GM18867 (cell line): ENCODE data around the gene PTPN1.
"Not testable (repeated sequence)": the region's sequence is repeated elsewhere in the genome, so short reads cannot be mapped to it uniquely, and the experiment has no call there.

Source experiments
- ATAC-seq: cut with Tn5 transposase; IDR thresholded peaks from one replicate; pipeline ENCODE4 v1.9.1; 2021; ENCODE audit warnings: mild to moderate bottlenecking, moderate library complexity; ENCODE audit not compliant: unreplicated experiment

PTPN1 gene

DNA sequence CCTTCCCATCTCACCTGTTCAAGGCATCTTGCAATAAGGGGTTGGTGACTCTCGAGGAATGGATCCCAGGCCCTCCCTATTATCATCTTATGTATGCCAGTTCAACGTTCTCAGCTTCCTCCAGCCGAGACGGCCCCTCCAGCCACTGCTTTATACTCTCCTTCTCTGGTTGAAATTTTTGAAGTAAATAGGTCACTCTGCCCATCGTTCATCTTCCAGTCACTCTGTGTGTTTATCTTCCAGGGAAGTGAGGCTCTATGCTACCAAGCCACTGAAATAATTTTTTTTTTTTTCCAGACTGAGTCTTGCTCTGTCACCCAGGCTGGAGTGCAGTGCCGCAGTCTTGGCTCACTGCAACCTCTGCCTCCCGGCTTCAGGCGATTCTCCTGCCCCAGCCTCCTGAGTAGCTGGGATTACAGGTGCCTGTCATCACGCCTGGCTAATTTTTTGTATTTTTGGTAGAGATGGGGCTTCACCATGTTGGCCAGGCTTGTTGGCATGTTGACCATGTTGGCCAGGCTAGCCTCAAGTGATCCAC, 17.0 kb downstream of the PTPN1 start:
- ATAC-seq, result no peak

DNA sequence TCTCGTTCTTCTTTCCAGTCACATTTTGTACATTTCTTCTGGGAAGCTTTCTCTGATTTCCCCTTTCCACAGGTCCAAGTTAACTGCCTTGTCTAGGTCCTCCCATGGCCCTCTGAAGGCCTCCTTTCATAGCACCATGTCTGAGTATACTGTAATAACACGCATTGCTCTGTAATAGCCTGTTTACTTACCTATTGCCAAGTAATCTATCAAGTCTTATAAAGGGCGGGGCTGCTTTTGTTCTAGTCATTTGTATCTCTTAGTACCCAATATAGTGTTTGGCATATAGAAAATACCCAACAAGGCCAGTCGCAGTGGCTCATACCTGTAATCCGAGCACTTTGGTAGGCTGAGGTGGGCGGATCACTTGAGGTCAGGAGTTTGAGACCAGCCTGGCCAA, 17.9 kb downstream of the PTPN1 start:
- no peak for ATAC-seq

DNA sequence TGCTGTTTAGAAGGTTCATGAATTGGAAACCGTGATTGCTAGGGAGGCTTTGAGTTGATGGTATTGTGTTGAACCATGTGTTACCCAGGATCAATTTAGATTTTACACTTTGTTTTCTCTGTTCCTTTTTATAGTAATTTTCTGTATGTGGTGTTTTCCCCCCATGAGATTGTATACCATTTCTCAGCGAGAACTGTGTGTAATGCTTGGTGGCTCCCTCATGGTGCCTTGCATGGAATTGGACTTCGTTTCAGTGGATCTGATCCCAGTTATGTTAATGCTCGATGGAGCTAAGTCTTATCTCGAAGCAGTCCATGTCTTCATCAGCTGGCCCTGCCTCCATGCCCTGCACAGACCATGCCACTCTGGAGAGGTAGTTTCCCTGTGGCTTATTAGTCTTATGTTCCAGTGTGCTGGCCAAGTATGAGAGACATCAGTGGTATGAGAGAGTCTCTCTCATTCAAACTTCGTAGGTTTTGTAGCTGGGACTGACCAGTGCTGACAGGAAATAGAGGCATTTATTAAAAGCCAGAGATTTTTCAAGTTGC, 18.7 kb downstream of the PTPN1 start:
- peak; percentile 38 for ATAC-seq

DNA sequence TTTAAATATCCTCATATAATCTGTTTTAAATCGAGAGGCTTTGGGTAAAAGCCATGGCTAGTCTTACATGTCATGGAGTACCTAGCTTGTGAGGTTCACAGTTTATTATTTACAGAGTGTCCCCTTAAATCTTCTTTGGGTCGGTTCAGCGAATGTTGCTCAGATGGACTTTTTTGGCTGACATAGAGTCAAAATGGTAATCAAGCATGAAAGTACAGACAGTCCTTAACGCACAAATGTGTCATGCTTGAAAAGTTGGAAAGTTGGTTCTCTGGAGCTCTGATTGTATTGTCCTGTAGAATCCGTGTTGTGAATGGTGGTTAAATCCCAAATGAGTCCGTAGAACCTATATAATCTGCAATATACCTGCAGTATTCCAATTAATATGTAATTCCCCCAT, 22.0 kb downstream of the PTPN1 start:
- no peak for ATAC-seq

DNA sequence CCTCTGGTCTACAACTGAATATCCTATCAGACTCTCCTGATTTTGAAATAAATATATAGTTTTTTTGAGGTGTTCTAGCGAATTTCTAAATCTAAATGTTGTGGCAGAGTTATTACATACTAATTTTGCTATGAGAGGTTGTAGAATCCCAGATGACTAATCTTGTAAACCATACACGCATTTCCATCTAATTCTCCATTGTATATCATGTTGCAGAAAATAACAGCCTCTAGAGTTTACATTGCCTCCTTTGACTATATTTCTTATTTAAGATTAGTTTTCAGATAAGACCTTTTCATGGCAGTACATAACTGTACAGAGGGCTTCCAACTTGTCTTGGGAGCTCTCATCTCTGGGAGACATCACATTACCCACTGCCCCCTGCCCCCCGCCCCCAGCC, 22.9 kb downstream of the PTPN1 start:
- no peak for ATAC-seq

- no peak for ATAC-seq
These were observed 23.3 kb downstream of the PTPN1 start for GRCh38 chr20:50533464-50533863.

GRCh38 chr20:50534567-50534966, 24.4 kb downstream of the PTPN1 start:
- ATAC-seq, result no peak

DNA sequence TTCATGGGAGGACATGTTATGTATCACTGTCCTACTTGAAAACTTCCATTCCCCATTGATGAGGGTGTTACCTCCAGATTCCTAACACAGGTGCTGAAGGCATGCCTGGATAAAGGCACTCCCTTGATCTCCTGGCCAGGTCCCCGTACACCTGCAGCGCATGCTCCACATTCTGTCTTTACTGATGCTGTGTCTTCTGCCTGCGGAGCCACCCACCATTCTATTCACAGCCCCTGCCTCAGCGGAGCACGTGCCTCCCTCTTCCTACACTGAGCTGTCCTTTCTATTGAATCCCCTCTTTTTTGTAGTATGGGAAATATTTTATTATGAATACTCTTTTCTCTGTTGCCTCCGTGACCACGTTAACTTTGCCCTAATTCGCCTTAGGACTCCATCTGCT, 25.0 kb downstream of the PTPN1 start:
- no peak for ATAC-seq

- ATAC-seq, result no peak
These were observed 26.1 kb downstream of the PTPN1 start for GRCh38 chr20:50536333-50536732.

DNA sequence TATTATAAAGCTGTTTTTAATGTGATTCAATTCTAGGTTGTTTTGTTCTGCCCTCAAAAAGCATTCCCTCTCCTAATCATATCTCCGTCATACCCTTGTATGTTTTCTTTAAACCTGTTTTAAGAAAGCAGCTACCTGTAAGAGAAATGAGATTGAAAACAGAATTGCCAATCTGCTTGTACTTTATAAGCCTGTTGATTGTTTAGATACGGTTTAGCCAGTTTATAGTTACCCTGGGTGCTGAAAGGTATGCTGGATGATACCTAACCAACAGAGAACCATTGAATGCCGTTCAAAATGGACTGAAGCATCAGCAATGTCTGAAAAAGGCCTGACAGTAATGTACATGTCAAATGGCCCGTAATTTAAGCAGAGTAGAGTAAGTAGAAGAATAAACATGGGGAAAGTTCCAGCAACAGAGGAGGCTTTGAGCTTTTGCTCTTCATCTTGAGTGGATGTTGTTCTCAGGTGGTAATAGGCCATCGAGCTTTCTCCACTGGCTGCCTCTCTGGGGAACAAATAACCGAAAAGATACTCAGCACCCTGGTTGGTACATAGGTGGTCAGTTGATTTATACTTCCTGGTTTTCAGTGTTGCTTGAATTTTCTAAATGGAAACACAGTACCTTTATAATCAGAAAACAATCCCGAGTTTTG, 27.5 kb downstream of the PTPN1 start:
- no peak for ATAC-seq

GRCh38 chr20:50538276-50538675, 28.1 kb downstream of the PTPN1 start:
- ATAC-seq, result no peak

- not testable (repeated sequence) for ATAC-seq
These were observed 29.6 kb downstream of the PTPN1 start for GRCh38 chr20:50539798-50540197.

DNA sequence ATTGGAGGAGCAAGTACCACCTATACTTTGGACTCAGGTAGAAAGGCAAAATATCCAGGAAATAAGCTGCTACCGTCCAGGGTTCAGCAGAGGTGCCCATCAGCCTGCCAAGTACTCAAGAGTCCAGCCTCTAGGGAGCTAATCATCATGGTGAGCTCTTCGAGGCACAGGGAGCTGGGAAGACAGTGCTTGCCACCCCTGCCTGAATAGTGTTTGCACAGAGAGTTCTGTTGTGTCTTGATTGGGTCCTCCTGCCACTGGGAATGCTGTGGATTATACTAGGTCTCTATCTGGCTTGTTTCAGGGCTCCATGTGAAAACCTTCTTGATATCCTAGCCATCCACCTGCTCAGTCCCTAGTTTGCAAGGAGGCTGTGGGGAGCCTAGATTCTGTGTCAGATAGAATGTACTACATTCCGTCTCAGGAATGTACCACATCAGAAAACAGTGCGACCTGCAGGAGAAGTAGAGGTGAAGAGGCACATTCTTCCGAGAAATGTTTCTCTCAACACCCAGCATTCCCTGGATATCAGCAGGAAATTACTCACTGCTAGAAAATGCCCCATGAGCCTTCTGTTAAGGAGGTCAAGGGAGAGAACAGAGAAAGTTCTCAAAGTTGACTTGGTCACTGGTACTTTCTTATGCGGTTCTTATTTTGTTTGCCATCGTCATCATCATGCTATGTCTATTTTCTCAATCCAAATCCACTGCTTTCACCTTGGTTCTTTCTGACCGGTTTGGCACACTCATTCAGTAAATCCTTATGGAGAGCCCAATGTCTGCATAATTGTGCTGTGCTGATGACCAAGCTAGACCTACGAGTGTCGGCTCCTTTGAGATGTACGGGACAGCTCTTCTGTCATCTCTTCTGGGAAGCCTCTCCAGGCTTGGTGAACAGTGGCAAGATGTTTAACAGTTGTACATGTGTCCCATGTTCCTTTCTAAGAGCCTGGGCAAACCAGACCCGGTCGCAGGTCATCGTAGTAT, 30.7 kb downstream of the PTPN1 start:
- ATAC-seq, result no peak

DNA sequence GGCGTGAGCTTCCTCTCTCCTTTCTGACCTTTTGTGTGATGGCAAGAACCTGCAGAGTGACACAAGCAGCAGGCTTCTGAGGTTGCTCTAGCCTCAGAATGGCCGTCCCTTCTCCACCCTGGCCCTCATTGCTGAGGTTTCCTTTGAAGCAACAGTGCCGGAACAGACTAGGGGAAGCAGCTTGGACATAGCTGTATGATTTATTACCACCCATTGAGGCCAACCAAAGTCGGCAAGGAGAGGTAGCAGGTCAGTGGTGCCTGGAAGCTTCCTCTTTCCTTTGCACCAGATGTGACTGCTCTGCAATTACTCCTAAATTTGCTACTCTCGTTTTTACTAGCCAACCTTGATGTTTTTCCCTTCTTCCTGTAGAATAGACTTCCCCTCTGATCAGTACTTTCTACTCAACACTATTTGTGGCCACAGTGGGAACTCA, 31.4 kb downstream of the PTPN1 start:
- ATAC-seq, result no peak

DNA sequence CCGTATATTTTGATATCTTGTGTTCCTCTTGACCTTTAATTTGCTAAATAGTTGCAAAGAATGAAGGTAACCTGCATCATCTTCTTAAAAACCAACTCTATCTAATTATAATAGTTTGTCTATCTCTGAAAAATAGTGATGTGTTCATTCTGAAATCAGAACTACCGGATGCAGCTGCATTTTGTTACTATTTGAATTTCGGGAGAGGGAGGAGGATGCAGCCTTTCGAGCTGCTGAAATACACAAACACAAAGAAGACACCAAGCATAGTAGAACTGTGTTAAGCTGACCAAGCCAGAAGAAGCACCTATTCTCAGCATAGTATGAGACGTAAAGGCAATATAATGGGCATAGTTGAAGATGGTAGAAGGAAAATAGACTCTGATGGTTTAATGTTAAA, 33.1 kb downstream of the PTPN1 start:
- ATAC-seq, result no peak

- no peak for ATAC-seq
These were observed 34.9 kb downstream of the PTPN1 start for GRCh38 chr20:50545126-50545525.

GRCh38 chr20:50546729-50547314, 36.6 kb downstream of the PTPN1 start:
- ATAC-seq, result peak; percentile 54

- ATAC-seq, result no peak
These were observed 37.8 kb downstream of the PTPN1 start for GRCh38 chr20:50547964-50548363.

- no peak for ATAC-seq
These were observed 38.2 kb downstream of the PTPN1 start for GRCh38 chr20:50548396-50548795.

DNA sequence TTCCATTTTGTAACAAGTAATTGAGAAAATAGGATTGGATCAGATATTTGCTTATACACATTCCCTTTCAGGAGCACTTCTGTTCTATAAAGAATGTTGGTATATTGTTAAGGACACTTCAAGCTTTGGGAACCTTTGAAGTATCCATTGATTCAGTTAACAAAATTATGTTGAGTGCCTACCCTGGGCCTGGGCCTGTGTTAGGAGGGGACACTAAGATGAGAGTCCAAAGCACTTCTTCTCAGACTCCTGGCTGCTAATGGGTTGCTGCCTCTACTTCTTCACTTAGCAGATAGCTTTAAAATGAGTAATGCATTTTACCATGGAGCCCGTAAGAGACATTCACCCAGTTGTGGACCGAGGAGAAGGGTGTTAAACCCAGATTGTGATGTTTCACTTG, 40.3 kb downstream of the PTPN1 start:
- ATAC-seq, result no peak

GRCh38 chr20:50551288-50551687, 41.1 kb downstream of the PTPN1 start:
- ATAC-seq, result no peak
